Measurements from ENCODE around the gene INTS15.
A peak's percentile ranks its signal among the peaks of the same experiment; 100 is the strongest.
"Not testable (repeated sequence)": the region's sequence is repeated elsewhere in the genome, so short reads cannot be mapped to it uniquely, and the experiment has no call there.

Gene INTS15

DNA sequence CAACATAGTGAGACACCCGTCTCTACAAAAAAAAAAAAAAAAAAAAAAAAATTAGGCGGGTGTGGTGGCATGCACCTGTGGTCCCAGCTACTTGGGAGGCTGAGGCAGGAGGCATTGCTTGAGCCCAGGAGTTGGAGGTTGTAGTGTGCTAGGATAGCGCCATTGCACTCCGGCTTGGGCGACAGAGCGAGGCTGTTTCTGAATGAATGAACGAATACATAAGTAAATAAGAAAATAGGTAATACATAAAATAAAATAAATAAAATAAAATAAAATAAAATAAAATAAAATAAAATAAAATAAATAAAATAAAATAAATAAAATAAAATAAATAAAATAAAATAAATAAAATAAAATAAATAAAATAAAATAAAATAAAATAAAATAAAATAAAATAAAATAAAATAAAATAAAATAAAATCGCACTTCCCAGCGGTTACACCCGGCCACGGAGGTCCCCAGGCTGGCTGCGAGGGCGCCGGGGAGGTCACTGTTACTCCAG, 12.9 kb upstream of the INTS15 start:
- not testable (repeated sequence) for DNase-seq (ENCODE audit: low read depth in 2 of 2, low spot score in 1 of 2)

DNA sequence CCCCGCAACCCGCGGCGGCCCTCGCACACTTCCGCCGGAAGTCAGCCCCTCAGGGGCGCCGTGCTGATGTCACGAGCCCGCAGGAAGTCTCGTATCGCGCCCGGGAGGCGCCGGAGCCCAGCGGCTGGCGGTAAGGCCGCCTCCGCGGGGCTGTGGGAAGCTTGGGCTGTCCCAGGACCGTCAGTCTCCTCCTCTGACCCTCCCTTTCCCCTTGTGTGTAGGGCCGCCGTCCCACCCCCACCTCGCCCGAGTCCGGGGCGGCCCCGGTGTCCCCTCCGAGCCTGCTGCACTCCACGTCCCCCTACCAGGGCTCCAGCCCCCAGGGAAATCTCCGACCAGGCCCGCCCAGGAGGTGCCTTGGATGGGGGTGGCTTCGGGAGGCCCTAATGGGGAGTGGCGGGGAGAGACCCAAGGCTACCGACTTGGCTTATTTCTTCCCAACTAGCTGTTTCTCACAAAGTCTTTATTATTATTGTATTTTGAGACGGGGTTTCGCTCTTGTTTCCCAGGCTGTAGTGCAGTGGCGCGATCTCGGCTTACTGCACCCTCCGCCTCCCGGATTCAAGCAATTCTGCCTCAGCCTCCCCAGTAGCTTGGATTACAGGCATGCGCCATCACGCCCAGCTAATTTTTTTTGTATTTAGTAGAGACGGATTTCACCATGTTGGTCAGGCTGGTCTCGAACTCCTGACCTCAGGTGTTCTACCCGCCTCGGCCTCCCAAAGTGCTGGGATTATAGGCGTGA, 12.3 kb upstream of the INTS15 start, which contains the start of gene ZDHHC4:
Gene ZDHHC4, plus strand, starts transcription at position 86 of the 745 bp plus-strand sequence. CDS start 3,108 bp downstream, outside the sequence.
- peak; percentile 71 to 78 for DNase-seq (ENCODE audit: low read depth in 2 of 2, low spot score in 1 of 2)

DNA sequence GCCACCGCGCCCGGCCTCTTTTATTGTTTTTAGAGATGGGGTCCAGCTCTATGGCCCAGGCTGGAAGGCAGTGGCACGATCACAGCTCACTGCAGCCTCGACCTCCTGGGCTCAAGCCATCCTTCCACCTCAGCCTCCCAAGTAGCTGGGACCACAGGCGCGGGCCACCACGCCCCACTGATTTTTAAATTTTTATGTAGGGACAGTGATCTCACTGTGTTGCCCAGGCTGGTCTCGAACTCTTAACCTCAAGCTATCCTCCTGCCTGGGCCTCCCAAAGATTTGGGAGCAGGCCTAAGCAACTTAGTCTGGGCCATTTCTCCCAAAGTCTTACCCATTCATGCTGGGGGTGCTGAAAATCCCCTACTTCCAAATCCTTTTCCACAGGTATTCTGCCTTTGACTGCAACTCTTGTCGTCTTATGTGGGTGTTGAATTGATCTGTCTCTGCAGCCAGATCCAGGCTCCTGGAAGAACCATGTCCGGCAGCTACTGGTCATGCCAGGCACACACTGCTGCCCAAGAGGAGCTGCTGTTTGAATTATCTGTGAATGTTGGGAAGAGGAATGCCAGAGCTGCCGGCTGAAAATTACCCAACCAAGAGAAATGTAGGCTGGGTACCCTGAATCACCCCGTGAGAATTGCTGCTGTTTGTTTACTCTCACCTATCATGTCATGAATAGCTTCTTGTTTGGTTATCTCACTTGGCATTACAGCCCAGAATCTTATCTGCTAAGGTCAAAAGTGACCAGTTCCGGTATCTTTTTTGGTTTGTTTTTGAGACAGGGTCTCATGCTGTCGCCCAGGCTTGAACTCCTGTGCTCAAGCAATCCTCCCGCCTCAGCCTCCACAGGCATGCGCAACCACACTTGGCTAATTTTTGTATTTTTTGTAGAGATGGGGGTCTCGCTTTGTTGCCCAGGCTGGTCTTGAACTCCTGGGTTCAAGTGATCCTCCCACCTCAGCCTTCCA, 11.4 kb upstream of the INTS15 start:
- no peak for DNase-seq (ENCODE audit: low read depth in 2 of 2, low spot score in 1 of 2)

DNA sequence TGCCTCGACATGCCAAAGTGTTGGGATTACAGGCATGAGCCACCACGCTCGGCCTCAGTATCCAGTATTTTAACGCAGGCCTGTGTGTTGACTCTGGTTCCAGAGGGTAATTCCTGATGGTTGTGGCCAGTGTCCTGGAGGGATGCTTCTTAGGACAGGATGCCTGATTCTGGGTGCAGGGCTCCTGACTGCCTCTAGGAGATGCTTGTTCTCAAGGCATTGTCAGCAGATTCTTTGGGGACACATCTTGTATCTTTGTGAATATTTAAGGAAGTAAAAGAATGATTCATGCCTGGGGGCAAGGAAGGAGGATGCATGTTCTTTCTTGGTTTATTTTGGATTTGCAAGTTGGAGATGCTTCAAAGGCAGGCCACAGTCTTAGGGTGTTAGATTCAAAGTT, 10.4 kb upstream of the INTS15 start:
- no peak for DNase-seq (ENCODE audit: low read depth in 2 of 2, low spot score in 1 of 2)

DNA sequence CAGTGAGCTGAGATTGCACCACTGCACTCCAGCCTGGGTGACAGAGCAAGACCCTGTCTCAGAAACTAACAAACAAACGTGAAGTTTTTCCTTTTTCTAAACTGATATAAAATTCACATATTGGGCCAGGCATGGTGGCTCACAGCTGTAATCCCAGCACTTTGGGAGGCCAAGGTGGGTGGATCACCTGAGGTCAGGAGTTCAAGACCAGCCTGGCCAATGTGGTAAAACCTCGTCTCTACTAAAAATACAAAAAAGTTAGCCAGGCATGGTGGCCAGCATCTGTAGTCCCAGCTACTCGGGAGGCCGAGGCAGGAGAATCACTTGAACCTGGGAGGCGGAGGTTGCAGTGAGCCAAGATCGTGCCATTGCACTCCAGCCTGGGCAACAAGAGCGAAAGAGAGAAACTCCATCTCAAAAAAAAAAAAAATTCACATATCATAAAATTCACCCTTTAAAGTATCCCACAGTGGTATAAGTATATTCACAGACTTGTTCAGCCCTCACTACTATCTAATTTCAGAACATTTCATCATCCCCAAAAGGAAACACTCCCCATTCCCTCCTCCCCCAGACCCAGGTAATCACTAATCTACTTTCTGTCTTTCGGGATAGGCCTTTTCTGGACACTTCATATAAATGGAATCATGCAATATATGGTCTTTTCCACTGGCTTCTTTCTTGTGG, 3.9 kb upstream of the INTS15 start:
- DNase-seq (ENCODE audit: low read depth in 2 of 2, low spot score in 1 of 2), result not testable (repeated sequence)

DNA sequence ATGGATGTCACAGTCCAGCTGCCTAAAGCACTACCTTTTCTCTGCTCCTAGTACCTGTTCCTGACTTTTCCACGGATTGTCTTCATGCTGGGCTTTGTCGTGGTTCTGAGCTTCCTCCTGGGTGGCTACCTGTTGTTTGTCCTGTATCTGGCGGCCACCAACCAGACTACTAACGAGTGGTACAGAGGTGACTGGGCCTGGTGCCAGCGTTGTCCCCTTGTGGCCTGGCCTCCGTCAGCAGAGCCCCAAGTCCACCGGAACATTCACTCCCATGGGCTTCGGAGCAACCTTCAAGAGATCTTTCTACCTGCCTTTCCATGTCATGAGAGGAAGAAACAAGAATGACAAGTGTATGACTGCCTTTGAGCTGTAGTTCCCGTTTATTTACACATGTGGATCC, 1.3 kb upstream of the INTS15 start:
- no peak for DNase-seq (ENCODE audit: low read depth in 2 of 2, low spot score in 1 of 2)

DNA sequence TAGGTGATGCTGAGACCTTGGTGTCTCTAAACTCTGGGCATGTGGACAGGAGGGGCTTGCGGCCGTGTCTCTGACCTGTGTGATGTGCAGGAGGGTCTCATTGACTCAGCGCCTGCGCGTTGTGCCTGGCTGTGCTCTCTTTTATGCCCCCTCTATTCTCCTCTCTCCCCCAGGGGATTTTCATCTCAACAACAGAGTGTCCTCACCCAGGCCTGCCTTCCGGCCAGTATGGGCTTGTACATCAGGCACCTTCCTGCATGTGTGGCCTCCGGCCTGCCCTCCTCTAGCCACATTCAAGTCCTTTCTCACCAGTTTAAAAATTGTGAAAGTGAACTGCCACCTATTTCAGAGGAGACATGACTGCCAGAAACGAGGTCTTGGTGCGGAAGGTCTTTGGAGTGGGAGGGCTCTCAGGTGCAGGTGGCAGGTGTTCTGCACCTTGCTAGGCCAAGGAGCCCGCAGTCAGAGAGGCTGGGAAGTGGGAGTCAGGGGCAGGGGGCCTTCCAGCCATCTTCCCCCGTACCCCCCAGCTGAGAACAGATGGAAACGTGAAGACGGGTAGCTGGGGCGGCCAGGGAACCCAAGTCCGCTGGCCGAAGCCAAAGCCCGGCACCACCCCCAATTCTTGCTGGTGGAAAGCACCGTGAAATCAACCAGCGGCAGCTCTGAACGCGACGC, 531 bp upstream of the INTS15 start:
- DNase-seq (ENCODE audit: low read depth in 2 of 2, low spot score in 1 of 2), result no peak

DNA sequence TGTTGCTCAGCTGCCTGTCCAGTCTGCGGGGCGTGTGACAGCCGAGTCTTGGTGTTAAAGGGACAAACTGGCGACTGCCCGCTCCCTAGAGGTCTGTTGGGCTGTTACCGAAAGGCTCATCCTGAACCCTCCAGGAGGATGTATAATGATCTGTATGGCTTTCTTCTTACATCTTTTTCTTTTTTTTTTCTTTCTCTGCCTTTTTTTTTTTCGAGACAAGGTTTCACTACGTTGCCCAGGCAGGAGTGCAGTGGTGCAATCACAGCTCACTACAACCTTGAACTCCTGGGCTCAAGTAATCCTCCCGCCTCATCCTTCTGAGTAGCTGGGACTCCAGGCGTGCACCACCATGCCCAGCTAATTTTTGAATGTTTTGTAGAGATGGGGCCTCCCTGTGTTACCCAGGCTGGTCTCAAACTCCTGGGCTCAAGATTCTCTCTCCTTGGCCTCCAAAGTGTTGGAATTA, 857 bp downstream of the INTS15 start:
- no peak for DNase-seq (ENCODE audit: low read depth in 2 of 2, low spot score in 1 of 2)

DNA sequence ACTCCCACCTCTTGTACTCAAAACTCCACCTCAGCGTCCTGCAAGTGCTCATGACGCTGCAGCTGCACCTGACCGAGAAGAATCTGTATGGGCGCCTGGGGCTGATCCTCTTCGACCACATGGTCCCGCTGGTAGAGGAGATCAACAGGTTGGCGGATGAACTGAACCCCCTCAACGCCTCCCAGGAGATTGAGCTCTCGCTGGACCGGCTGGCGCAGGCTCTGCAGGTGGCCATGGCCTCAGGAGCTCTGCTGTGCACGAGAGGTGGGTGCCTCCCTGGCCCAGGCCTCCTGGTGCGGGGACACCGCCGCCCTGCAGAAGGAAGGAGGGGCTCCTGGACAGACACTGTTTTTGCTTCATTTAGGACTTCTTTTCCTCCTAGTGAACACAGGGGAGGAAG, 10.3 kb downstream of the INTS15 start:
- DNase-seq (ENCODE audit: low read depth in 2 of 2, low spot score in 1 of 2), result no peak

DNA sequence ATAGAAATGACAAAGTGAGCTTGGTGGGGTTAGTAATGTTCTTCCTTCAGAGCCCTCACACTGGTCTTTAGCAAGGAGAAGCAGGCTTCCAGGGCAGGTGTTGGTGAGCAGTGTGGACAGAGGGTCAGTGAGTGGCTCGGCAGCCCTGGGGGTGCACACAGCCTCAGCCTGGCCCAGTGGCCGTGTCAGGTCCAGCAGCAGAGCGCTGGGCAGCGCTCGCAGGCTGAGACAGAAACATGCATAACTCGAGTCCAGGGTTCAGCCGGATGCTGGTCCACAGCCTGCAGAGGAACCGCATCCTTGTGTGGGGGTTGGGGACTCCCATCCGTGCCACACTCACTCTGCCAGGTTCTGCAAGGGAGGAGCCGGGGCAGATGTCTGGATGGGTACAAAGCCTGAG, 14.6 kb downstream of the INTS15 start:
- no peak for DNase-seq (ENCODE audit: low read depth in 2 of 2, low spot score in 1 of 2)

DNA sequence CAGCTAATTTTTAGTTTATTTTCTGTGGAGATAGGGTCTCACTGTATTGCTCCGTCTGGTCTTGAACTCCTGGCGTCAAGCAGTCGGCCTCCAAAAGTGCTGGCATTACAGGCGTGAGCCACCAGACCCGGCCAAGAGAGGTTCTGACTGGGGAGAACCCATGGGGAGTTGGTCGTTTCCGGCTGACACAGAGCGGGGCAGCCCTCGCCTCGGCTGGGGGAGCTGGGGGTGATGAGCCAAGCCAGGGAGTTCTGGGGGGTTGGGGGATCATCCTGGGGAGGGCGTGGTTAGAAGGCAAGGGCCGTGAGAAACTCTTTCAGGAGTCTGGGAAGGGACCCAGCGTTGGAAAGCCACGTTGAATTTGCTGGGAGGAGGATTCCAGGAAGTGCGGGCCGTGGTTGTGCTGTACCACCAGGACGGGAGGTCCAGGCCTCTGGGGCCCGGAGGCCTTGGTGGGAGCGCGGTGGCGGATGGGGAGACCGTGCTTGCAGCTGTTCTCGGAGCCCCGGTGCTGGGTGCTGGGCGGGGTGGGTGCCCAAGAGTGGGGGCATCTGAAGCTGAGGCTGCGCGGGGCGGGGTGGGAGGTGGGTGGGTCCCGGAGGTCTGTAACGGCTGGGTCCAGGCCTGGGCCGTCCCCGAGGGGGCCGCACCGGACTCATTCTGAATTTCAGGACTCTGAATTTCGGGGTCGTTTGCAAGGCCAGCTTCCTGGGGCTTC, 17.2 kb downstream of the INTS15 start:
- no peak for DNase-seq (ENCODE audit: low read depth in 2 of 2, low spot score in 1 of 2)

DNA sequence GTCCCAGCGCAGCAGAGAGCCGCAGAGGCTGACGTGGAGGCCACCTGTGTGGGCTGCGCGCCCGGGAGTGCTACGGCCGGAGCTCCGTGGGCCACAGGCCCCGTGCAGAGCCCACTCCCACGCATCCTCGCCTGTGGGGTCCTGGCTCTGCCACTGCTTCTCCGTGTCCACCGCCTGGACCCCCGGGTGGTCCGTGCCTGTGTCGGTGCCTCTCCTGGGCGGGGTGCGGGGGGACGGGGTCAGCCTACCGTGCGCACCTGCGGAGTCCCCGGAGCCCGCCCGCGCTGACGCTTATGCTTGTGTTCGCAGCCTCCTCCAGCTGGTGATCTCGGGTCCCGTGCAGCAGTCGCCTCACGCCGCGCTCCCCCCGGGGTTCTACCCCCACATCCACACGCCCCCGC, 17.8 kb downstream of the INTS15 start:
- DNase-seq (ENCODE audit: low read depth in 2 of 2, low spot score in 1 of 2), result no peak

DNA sequence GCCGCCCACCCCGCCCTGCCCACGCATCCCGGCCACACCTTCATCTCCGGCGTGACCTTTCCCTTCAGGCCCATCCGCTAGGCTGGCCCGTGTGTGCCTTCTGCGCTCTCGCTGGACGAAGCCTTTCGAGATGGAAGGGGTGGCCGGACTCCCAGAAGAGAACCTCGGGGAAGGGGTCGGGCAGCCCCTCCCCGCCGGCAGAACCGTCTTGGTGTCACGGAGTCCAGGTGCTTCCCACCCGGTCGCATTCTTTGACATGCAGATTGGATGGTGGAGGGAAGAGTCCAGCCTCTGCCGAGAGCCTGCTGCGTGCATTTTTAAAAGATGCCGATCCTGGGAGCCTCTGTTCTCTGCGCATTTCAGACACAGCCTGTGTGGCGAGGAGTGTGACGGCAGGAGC, 18.3 kb downstream of the INTS15 start:
- DNase-seq (ENCODE audit: low read depth in 2 of 2, low spot score in 1 of 2), result no peak

DNA sequence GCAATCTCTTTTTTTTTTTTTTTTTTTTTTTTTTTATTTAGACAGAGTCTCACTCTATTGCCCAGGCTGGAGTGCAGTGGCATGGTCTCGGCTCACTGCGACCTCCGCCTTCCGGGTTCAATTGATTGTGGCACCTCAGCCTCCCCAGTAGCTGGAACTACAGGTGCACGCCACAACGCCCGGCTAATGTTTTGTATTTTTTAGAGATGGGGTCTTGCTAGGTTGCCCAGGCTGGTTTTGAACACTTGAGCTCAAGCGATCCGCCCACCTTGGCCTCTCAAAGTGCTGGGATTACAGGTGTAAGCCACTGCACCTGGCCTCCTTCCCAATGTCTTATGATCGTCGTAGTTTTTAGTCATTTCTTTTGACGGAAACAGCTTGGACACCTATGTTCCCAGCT, 19.0 kb downstream of the INTS15 start:
- DNase-seq (ENCODE audit: low read depth in 2 of 2, low spot score in 1 of 2), result no peak

DNA sequence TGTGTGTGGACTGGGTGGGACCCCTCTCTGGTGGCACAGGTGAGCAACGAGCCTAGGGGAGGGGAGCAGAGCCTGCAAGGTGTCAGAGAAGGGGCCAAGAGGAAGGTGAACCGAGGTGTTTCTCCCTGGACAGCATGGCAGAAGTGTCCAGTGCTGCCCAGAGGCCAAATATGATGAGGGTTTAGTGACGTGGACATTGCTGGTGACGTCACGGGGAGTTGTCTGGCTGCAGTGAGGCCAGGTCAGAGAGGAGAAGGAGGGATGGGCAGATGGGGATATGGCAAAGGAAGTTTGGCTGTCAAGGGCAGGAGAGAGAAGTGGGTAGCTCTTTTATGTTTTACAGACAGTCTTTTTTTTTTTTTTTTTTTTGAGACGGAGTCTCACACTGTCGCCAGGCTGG, 23.0 kb downstream of the INTS15 start:
- no peak for DNase-seq (ENCODE audit: low read depth in 2 of 2, low spot score in 1 of 2)

DNA sequence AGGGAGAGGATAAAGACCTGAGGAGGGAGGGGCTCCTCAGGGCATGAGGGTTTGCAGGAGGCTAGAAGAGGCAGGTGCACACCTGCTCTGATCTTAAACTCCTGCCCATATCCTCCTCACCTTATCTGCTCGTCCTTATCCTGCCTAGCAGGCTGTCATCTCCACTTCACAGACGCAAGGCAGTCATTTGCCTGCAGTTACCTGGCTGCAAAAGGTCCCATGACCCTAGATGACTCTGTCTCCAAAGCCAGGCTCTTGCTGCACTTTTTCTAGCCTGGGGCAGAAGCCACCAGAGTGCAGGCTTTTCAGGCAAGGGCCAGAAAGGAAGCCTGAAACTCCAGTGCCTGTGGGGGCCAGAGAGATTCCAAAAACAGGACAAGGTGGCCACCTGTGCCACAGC, 23.9 kb downstream of the INTS15 start:
- DNase-seq (ENCODE audit: low read depth in 2 of 2, low spot score in 1 of 2), result no peak

DNA sequence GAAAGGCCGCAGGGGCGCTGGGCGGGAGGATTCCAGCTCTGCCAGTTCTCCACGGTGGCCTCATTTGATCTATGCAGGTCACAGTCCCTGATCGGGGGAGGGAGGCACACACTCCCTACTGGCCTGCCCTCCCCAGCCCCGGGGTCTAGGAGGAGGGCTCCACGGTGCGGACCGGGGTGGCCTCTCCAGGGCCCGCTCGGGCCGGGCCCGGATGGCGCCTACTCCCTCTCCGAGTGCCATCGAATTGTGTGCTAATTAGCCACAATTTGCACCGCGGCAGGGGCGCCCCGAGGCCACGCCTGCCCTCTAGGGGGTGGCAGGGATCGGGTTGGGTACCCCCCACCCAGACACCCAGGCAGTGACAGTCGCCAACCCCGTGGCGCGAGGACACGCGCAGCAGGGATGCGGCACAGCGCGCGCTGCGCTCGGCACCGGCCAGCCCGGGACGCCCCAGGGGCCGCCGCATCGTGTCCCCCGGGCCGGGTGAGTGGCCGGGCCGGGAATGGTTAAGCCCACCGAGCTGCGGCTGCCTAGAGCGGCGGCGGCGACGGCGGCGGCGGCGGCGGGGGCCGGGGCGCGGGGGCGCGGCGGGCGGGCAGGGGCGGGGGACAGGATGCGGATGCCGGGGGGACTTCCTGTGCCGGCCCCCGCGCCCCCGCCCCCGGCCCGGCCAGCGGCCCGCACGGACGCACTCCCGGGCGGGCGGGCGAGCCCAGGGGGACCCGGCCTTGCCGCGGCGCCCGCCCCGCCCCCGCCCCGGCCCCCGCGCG, 25.3 kb downstream of the INTS15 start, which contains the start of gene ZNF853:
Gene ZNF853, plus strand, starts transcription at position 658 of the 770 bp plus-strand sequence. CDS start 565 bp downstream, outside the sequence.
- no peak for DNase-seq (ENCODE audit: low read depth in 2 of 2, low spot score in 1 of 2)

DNA sequence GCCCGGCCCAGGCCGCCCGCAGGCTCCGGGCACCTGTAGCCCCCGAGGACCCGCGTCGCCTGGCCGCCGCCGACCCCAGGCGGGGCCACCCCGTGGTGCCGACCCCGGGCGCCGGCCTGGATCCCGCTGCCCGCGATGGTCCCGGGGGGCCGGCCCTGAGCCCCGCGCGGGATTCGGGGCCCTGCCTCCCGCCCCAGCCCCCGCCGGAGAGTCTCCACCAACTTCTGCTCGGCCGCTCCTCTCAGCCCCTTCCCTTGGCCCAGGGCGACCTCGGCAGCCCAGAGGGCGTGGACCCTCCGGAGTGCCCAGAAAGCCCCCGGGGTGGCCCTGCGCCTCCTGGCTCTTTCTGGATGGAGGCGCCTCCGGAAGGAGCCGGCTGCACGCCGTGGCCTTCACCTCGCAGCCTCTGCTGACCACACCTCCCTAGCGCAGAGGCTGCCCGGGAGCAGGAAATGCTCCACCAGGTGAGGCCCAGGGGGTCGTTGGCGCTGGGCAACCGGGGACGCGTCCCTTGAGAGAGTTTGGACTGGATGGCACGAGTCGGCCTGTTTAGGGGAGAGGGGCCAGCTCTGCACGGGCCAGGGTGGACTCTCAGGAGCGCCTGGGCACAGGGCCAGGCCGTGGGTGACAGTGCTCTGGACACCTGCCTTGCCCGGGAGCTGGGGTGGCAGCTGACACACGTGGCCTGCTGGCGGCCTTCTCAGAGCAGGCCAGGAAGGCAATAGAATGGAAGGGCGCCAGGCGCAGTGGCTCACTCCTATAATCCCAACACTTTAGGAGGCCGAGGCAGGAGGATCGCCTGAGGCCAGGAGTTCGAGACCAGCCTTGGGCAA, 26.1 kb downstream of the INTS15 start:
- DNase-seq (ENCODE audit: low read depth in 2 of 2, low spot score in 1 of 2), result no peak

Measured in stimulated activated CD8-positive, alpha-beta memory T cell treated with anti-CD3 and anti-CD28 coated beads, Interleukin-4, amount 100 ng/mL, for 4 hours (primary cell).